Gastroesophageal sphincter (tissue), 4 donors: ENCODE measurements around the gene MDFIC2. TPM values are rescaled to one million over a fixed set of nuclear protein-coding genes. Genes with fewer than 3 reads are reported as not detected.

ENCODE experiments used
- ATAC-seq: fragments of 150-250 bp; one replicate; pipeline ENCODE4 v1.9.1; 2016; ENCODE audit warnings: mild to moderate bottlenecking, moderate library complexity
- H3K27ac ChIP-seq, 4 donors: fragments of 200-600 bp; sonication (generic) in 3 of 4; 1 replicate in 3 of 4; 2 replicates in 1 of 4; pipeline ENCODE4 v1.5.1; 2016 to 2019
- H3K27me3 ChIP-seq: fragments of 200-600 bp; sonication (generic); one replicate; pipeline ENCODE4 v1.5.1; 2019
- H3K36me3 ChIP-seq, 2 donors: fragments of 200-600 bp; sonication (generic); one replicate each; pipeline ENCODE4 v1.5.1; 2019; ENCODE audit warnings: control low read depth in 1 of 2
- H3K4me1 ChIP-seq, 3 donors: fragments of 200-600 bp; sonication (generic); 1 replicate in 2 of 3; 2 replicates in 1 of 3; pipeline ENCODE4 v1.5.1; 2016 to 2019; ENCODE audit warnings: control low read depth in 2 of 3
- H3K4me3 ChIP-seq, 2 donors: fragments of 200-600 bp; sonication (generic); one replicate each; pipeline ENCODE4 v1.5.1; 2019; ENCODE audit warnings: mild to moderate bottlenecking in 1 of 2, moderate library complexity in 1 of 2
- H3K9me3 ChIP-seq, 3 donors: fragments of 200-600 bp; sonication (generic); one replicate each; pipeline ENCODE4 v1.5.1; 2017 to 2019; ENCODE audit warnings: control low read depth in 2 of 3
- CTCF ChIP-seq, 4 experiments: fragments of 200-600 bp in 2 of 4; fragments of 450-650 bp in 2 of 4; sonication (generic) in 1 of 4; IDR thresholded peaks; one replicate each; pipeline ENCODE4 v1.5.1; 2017 to 2019; ENCODE audit warnings: antibody characterized with exemption in 4 of 4, mild to moderate bottlenecking in 2 of 4, moderate library complexity in 2 of 4
- EP300 ChIP-seq: sonication (generic); formaldehyde crosslinking; IDR thresholded peaks from one replicate; pipeline ENCODE4 v1.6.1; 2017; ENCODE audit warnings: antibody characterized with exemption, mild to moderate bottlenecking
- POLR2A ChIP-seq, 2 donors: fragments of 450-650 bp; IDR thresholded peaks; one replicate each; pipeline ENCODE4 v1.6.1; 2017; ENCODE audit warnings: antibody characterized with exemption in 2 of 2, mild to moderate bottlenecking in 2 of 2, moderate library complexity in 1 of 2
- POLR2AphosphoS5 ChIP-seq: sonication (generic); formaldehyde crosslinking; IDR thresholded peaks from one replicate; pipeline ENCODE4 v1.6.1; 2017; ENCODE audit warnings: antibody characterized with exemption
- WGBS, 2 donors: methylation state at CpG; one replicate each; pipeline ENCODE4 v1.1.5; 2018; ENCODE audit warnings: low coverage in 1 of 2; 5-methylcytosine and 5-hydroxymethylcytosine counted together
- total RNA-seq, 4 donors: library from RNA; depleted of rRNA; stranded (reverse); fragments of >200 nt; gene quantifications; one replicate each; pipeline ENCODE4 v1.1.0, GENCODE V29; 2016

Gene MDFIC2
- total RNA-seq, 4 donors from 2014 or later: not detected

GRCh38 chr3:70176224-70176623 is 136.2 kb downstream of the MDFIC2 start:
- Histone ChIP-seq H3K4me1 (peaks cover 0 to 16% (median 0%) of the 10 kb centered on the region in 3 donors), H3K27me3 (no peaks in the 10 kb centered on the region), H3K9me3 (no peaks in the 10 kb centered on the region), H3K36me3 (no peaks in the 10 kb centered on the region), H3K4me3 (no peak overlapping the region), H3K27ac (no peak overlapping the region)
- no peak for ATAC-seq
- TF ChIP-seq POLR2A (IDR thresholded peaks at IDR 0.05) (no peak), EP300 (no peak), CTCF (IDR thresholded peaks at IDR 0.05) (no peak), POLR2AphosphoS5 (no peak)
- WGBS, 2 donors: 77 to 84% methylated on average over 4 of the region's 4 CpGs

DNA sequence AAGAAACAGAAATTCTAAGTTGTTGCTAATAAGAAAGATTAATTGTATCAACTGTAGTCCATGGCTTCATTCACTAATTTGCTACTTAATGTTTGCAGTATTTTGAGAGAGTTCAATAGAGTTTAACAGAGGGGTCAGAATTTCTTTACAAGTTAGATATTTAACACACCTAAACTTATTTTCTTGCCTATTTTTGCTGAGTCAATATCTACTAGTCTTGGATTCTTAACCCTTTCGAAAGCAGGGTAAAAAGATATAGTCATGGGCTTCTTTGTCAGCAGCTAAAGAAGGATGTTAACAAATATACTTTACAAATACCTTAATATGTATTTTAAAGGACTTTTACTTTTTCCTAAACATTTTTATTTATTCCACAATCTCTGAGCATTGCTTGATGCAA is 155.6 kb downstream of the MDFIC2 start:
- Histone ChIP-seq H3K4me3 (no peak overlapping the region), H3K9me3 (no peaks in the 10 kb centered on the region), H3K36me3 (no peaks in the 10 kb centered on the region), H3K27me3 (no peaks in the 10 kb centered on the region), H3K27ac (no peak overlapping the region), H3K4me1 (no peaks in the 10 kb centered on the region)
- 95 to 100% methylated on average over 1 of the region's 1 CpG for WGBS, 2 donors
- no peak for TF ChIP-seq POLR2A (IDR thresholded peaks at IDR 0.05)
- TF ChIP-seq EP300: no peak
- no peak for TF ChIP-seq CTCF (IDR thresholded peaks at IDR 0.05)
- TF ChIP-seq POLR2AphosphoS5: no peak
- ATAC-seq: no peak

- Histone ChIP-seq H3K27ac (no peak overlapping the region), H3K36me3 (no peaks in the 10 kb centered on the region), H3K4me3 (no peak overlapping the region), H3K4me1 (peaks cover 0 to 13% (median 0%) of the 10 kb centered on the region in 3 donors), H3K27me3 (no peaks in the 10 kb centered on the region), H3K9me3 (no peaks in the 10 kb centered on the region)
- TF ChIP-seq CTCF (IDR thresholded peaks at IDR 0.05) (no peak), POLR2A (IDR thresholded peaks at IDR 0.05) (no peak), EP300 (no peak), POLR2AphosphoS5 (no peak)
- ATAC-seq: no peak
- WGBS, 2 donors: 53 to 60% methylated on average over 3 of the region's 3 CpGs
Observed at GRCh38 chr3:70150599-70150998, 161.8 kb downstream of the MDFIC2 start.

- 18 to 19% methylated on average over 4 of the region's 4 CpGs for WGBS, 2 donors
- peak overlapping the region in 1 of 4 donors; percentile 21 for H3K27ac ChIP-seq
- no peaks in the 10 kb centered on the region for H3K9me3 ChIP-seq
- H3K4me1 ChIP-seq: peaks cover 0 to 13% (median 0%) of the 10 kb centered on the region in 3 donors
- TF ChIP-seq POLR2AphosphoS5: no peak
- no peak for TF ChIP-seq EP300
- no peak for TF ChIP-seq POLR2A (IDR thresholded peaks at IDR 0.05)
- no peak for TF ChIP-seq CTCF (IDR thresholded peaks at IDR 0.05)
- no peaks in the 10 kb centered on the region for H3K36me3 ChIP-seq
- no peaks in the 10 kb centered on the region for H3K27me3 ChIP-seq
- ATAC-seq: no peak
- H3K4me3 ChIP-seq: no peak overlapping the region
Observed at GRCh38 chr3:70149714-70150400, 162.6 kb downstream of the MDFIC2 start.
